GM03348 (cell line): ENCODE data around the gene SLC37A2.
"Not testable (repeated sequence)": the region's sequence is repeated elsewhere in the genome, so short reads cannot be mapped to it uniquely, and the experiment has no call there.

Source experiments
- DNase-seq: peaks from one replicate; pipeline ENCODE4 v3.0.0; 2012; ENCODE audit warnings: low spot score

SLC37A2 gene

DNA sequence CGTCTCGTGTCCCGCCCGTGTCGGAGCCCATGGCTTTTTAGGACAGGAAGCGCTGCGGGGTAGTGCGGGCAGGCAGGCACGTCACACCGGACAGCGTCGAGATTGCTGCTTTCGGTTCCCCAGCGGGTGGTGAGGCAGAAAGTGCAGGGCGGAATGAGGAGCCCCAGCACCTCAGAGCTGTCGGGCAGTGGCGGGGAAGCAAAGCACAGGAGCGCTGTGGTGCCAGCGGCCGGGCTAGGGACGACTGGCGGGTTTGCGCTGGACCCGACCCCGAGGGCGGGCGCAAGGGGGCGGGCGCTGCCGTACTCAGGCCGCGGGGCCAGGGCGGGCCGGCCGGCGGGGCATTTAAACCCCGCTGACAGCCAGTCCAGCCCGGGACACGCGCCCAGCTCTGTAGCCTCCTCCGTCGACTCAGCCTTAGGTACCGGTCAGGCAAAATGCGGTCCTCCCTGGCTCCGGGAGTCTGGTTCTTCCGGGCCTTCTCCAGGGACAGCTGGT is at the start of gene SLC37A2:
Gene SLC37A2 (plus strand): TSS at position 375 of the 498 bp plus-strand sequence. CDS start 63 bp downstream, at position 438.
- peak; percentile 92 for DNase-seq

DNA sequence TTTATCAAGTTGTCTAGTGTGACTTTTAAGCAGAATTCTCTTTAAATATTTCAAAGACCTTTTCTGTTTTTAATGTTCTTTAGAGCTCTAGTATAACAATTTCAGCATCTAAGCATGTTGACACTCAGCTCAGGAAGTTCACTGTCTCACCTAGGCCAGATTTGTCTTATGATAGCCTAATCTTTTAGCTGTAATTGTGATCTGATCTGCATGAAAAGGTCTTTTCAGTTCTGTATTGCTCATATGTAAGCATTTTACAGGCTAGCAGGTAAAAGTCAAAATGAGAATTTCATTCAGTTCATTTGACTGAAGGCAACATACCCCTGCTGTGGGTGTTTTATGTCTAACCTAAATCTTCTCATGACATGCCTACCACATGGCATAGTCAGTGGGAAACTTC is 46.7 kb upstream of the SLC37A2 start:
- DNase-seq, result no peak

DNA sequence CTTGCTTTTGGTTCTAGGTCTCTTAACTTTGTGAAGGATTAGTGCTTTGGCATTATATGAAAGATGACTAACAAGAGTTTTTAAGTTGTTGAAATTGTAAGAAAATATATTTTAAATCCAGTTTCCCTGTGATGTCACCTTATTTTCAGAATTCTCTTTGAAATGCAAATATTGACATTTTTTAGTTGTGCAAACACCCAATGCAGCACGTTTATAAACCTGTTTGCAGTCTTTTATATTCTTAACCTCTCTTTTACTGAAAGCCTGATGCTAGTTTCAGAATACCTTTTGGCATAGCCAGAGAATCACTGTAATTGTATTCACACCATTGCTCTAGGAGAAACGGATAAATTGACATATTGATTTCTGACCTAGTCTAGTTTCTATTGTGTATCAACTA is 42.8 kb upstream of the SLC37A2 start:
- no peak for DNase-seq

DNA sequence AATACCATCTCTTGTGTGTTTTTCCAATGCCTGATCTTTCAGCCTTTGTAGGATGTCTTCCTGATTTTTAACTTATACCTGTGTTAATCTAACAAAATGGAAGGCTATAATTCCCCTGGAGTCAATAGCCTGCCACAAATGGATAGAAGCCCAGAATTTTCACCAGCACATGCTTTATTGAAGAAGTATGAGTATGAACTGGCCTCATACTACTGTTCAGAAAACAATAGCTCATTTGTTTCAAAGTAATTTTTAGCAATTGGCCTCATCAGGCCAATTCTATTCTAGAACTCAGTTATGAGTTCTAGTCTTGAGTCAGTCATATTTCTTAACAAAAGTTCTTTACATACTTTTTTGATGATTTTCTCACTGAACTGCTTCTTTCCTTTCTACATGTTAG is 40.6 kb upstream of the SLC37A2 start:
- DNase-seq, result no peak

DNA sequence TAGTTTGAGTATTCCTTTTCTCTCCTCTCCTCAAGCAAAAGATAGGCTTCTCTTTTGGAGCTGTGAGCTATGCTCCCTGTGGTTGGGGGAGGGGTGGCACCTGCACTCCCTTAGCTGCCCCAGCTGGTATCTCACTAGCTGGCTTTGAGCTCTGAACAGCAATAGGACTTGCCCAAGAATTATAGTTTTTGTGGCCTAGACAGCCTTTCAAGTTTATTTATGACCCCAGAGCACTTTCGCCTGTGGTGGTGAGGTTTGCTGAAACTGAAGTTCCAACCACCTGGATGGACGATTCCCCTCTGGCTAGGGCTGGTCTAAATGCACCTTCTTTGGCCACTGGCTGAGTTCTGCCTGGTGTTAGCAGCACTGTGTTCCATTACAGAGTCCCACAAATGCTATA is 37.1 kb upstream of the SLC37A2 start:
- DNase-seq, result no peak

DNA sequence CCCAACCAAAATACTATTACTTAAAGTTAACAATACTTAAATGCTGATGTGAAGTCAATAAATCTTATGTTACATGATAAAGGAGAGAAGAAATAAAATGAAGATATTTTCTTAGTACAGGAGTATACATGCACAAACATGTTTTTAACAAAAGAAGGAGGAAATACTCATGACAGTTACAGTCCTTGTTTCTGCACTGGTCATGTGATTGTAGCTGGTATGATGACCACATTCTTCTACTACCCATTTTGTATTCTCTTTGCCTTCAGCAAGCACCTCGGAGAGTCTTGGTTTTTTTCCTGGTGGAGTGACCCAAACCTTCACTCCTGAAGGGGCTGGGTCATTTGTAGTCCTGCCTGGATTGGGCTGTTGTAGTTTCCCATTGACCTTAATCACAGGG is 33.7 kb upstream of the SLC37A2 start:
- DNase-seq, result not testable (repeated sequence)

DNA sequence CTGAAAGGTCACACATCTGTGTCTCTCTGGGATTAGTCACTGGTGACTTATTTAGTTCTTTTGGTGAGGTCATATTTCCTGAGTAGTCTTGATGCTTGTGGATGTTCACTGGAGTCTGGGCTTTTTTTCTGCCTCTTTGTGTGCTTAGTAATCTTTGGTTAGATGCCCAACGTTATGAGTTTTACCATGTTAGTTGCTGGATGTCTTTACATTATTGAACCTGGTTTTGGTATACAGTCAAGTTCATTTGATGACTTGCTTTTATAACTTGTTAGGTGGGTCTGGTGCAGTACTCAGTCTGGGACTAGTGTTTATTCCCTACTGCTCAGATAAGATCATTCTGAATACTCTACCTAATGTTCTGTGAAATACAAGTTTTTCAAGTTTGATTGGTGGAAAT is 26.2 kb upstream of the SLC37A2 start:
- DNase-seq, result peak; percentile 25

DNA sequence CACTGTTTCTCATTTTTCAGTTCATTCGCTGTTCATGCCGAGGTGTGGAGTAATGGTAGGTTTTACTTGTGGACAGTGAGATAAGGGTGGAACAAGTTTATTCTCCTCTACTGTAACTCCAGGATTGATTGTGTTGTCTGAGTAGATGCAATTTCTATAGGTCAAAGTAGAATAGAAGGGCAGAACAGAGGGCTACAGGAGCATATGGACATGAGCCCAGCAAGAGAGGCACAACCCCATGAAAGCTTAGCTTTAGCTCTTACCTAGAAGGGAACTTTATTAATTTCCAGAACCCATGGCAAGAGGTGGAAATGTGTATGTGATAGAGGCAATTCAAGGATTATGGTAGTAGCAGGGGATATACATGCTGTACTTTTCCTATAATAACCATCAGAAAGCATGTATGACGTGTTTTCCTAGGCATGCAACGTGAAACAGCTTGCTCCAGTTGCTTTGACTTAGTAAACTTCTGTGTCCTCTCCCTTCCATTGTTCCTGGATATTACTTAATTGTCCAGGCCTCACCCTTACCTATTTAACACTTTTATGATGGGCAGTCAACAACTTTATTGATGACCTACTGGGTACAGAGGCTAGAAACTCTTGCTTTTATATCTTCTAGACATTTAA is 13.8 kb upstream of the SLC37A2 start:
- DNase-seq, result no peak

DNA sequence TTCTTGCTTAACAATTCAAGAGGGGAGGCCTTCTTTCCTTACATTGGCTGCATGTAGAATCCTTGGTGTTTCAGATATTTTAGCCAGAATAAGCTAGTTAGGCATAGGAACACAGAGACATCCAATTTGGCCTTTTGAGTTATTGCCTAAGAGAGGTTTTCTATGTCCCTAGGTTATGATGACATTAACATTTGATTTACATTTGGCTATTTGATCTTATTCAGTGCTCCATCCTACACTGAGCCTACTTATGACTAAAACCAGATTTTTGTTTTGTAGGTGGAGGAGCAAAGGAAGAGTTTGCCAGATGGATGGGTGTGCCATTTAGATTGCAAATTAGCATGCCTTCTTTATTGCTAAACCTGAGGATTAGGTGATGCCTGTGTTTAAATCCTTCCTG is 11.1 kb upstream of the SLC37A2 start:
- no peak for DNase-seq

DNA sequence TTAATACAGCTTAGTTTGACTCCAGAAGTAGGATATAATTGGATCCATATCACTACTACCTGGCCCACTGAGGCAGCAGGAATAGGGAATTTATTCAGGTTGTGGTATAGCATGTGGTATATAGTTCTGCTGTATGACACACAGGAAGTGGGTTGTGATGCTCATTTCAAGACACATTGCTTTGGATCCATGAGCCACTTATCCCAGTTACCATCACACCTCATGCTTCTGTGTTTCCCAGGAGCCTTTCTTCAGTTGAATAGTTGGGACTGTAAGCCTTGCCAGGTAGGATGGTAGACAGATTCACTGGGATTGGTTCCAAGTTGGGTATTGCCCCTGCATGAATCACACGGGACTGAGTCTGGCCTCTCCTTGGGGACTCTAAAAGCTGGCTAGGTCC is 9.9 kb upstream of the SLC37A2 start:
- DNase-seq, result no peak

DNA sequence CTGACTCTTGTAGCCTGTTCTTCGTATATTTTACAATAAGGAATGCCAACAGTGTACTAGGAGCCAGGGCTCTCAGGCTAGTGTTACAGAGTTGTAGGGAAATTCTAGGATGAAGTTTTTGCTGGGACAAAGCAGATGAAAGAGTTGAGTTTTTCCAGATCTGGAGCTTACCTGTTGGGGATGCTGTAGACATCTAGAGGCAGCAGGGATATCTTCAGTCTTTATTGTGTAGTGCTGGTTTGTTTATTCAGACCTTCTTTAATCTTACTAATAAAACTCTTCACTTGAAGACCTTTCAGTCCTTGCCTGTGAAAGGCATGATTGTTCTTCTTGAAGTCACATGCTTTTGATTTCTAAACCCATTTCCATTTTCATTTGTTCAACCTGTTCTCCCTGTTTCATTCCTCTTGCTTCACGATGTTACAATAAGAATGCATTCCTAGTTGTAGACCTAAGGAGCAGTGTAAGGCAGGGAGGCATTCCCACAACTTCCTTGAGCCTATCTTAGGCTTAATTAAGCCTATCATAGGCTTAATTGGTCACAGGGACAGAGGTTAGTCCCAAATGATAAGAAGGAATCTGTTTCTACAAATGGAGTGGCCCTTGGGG is 7.9 kb upstream of the SLC37A2 start:
- no peak for DNase-seq

DNA sequence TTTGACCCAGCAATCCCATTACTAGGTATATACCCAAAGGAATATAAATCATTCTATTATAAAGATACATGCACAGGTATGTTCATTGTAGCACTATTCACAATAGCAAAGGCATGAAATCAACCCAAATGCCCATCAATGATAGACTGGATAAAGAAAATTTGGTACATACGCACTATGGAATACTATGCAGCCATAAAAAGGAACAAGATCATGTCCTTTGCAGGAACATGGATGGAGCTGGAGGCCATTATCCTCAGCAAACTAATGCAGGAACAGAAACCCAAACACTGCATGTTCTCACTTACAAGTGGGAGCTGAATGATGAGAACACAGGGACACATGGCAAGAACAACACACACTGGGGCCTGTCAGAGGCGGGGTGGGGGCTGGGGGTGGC is 7.0 kb upstream of the SLC37A2 start:
- not testable (repeated sequence) for DNase-seq

DNA sequence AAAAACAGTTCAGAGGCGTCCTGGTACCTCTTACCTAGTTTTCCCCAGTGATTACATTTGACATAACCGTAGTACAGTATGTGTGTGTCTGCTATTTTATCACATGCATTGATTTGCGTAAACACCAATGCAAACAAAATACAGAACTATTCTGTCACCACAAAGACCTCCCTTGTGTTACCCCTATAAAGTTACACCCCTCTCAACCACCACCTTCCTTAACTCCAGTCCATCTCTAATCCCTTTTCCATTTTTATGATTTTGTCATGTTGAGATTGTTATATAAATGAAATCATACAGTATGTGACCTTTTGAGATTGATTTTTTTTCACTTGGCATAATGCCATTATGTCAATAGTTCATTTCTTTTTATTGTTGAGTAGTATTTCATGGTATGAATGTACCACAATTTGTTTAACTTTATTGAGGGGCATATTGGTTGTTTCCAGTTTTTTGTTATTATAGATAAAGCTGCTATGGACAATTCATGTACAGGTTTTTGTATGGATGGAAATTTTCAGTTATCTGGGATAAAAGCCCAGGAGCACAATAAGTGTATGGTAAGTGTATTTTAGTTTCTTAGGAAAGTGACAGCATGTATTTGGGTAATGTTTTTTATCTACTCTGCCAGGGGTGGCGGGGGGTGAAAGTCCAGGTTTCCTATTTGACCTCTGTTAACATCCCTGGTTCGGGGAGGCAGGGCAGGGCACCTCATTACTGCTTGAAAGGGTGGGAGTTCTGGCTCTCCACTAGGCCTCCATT is 6.0 kb upstream of the SLC37A2 start:
- DNase-seq, result no peak

DNA sequence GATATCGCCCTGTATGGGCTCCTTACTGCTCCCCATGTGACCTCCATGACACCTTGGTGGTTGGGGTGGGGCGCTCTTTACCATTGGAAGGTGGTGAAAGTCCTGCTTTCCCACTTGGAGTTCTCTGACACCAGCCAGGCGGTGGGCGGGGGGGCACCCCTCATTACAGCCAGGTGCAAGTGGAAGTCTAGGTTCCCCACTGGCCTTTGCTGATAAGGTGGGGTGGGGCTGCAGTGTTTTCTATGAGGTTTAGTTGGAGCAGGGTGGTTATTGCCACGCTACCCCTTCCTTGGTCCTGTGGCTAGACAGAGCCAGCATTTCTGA is 5.5 kb upstream of the SLC37A2 start:
- DNase-seq, result no peak

DNA sequence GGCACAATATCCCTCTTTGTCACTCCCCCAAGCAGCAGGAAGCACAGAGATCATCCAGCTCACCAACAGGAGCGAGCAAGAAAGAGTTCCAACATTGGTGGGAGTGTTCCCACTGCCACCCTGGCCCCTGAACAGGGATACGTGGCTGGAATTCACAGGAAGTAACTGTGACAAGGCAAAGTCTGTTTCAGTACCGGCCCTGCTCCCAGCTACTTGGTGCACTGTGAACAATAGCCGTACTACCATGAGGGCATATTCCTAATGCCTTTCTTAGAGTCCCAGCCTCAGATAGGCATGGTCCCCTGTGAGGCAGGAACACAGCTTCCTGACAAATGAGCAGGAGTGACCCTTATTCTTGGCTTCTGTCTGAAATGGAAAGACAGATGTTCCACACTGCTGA is 1.8 kb upstream of the SLC37A2 start:
- DNase-seq, result no peak

DNA sequence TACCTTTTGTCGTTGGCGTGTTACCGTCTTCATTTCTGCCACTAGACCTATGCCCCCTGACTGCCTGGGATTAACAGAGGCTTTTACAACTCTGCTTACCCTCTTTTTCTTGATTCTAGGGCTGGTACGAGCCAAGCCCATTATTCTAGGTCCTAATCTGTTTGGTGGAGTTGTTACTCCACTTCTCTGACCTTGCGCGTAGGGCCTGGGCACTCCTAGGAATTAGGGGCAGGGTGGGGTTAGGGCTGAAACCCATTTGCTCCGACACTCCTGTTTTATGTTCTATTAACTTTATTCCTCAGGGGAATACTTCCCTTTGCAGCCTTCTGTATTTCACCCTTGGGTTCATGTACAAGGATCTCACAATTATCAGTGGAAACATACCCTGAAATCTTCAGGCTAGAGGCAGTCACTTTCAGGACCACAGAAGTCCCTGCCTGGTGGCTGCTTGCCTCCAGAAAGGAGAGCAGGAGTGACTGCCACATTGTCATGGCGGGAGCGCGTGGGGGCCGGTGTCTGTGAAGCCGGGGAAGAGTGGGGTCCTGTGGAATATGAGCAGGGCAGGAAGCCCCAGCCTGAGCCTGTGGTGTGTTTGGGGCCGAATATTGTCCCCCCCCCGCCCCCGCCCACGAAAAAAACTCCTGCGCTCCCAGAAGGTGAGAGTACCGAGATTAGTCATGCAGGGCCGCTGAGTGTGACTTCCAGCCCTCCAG is 731 bp upstream of the SLC37A2 start:
- DNase-seq, result no peak

DNA sequence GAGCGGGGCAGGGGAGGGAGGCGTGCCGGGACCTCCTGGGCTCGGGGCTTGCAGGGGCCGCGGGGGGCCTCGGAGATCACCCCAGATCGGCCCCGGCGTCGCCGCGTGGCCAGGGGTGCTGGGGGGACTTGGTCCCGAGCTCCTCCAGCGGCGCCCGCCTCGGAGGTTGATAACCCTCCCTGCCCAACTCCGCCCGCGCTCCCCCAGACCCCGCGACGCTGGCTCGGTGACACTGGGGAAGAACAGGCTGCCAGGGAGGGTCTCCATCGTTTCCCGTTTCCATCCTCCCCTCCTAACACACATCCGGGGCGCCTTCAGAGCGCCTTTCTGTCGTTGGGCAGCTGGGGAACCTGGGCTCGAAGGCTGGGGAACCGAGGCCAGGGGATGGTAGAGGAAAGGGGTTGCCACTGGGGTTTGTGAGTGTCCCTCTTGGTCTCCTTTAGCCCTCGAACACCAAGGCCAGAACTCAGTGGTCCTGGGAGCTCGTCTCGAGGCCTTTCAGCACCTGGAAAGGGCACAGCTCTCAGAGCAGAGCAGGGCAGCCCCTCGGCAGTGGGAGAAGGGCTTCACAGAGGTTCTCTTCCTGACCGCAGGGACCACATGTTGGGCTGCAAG is 431 bp downstream of the SLC37A2 start:
- no peak for DNase-seq

DNA sequence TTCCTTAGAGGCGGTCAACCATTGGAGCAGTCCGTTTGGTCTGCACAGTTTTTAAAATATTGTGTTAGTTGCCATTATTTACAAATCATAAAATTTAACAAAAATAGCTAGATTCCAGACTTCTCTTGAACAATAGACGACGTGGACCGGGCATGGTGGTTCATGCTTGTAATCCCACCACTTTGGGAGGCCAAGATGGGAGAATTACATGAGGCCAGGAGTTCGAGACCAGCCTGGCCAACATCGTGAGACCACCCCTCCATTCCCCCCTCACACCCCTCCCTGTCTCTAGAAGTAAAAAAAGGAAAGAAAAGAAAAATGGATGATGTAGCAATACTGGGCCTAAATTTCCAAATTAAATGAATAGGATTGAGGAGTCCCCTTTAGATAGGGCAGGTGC is 965 bp downstream of the SLC37A2 start:
- no peak for DNase-seq

DNA sequence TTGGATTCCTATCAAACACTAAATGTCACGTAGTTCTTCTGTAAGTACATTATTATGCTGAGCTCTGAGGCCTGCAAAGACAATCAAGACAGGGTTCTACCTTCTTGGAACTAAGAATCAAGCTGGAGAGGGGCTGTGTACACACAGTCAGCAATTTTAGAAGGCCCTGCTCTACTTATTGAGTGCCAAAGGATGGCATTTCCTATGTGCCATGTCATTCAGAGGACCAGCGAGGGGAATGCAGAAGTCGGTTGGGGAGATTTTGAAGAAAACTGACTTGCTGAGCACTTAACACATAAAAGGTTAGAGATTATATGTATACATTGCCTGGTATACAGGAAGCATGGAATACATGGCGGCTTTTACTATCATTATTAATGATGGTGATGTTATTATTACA is 5.3 kb downstream of the SLC37A2 start:
- no peak for DNase-seq

DNA sequence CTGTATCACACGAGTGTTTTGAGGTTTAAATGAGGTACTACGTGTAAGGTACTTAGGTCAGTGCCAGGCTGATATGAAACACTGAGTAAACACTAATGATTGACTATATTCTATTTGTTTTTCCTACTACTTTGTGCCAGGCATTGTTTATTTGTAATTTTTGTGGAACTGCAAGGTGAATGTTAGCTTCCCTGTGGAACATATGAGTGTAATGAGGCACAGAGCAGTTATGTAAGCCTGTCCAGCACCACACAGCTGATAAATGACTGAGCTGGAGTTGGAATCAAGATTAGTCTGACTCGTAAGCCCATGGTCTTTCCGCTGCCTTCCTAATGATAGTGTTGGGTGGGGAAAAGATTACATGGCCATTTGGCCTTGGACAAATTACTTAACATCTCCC is 5.9 kb downstream of the SLC37A2 start:
- DNase-seq, result no peak

DNA sequence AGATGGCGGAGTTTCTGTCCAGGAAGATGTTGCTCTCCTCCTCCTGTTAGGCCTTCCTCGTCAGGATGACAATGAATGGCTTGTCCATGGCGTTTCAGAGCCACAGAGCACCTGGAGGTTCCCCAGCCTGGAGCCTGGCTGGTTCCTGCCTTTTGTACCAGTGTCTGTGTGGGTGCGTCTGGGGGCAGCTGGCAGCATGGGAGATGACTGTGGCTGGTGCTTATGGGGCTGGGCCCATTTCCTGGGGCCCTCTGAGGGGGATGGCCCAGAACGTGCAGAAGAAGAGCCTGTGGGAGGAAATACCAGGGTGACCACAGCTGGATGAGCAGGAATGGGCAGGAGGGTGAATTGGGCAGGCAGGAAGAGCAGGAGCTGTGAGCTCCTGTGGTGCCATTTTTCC is 6.7 kb downstream of the SLC37A2 start:
- DNase-seq, result peak; percentile 35

DNA sequence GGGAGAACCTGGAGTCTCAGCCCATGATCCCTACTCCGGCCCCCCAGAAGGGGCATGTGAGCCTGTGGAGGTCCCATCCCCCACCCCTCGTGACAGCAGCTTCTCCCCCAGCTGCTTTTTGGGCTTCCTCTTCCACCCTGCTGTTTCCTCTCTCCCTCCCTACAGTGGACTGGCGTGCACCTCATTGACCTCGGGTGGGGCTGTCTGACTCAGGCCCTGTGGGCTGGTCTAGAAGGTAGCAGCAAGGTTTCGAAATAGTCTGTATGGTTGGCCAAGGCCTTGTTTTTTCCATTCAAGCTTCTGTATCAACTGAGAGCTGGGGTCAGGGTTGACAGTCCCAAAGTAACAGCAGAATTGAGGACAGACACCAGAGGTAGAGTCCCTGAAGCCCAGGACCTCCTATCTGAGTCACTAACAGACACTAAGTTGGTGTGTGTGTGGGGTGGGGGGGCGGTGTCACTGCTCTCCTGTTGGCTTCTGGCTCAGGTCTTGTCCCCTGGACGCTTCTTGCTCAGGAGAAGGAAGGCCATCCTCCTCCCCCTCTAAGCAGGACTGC is 7.7 kb downstream of the SLC37A2 start:
- DNase-seq, result peak; percentile 71
